RWPE2 (cell line): ENCODE measurements around the gene KPNA6.

Experiments used
- ATAC-seq: fragments of 200-7000 bp; cut with Tn5 transposase; 3 replicates; pipeline ENCODE4 v1.9.1; 2021; ENCODE audit warnings: low read depth
- DNase-seq: peaks from one replicate; pipeline ENCODE4 v3.0.0-alpha.2; 2020; ENCODE audit warnings: low spot score
- H3K27ac ChIP-seq: fragments of 450-650 bp; 2 replicates; pipeline ENCODE4 v1.5.1; 2017; ENCODE audit warnings: mild to moderate bottlenecking; ENCODE audit not compliant: poor library complexity, severe bottlenecking
- H3K27me3 ChIP-seq: fragments of 250-450 bp; sonication (Bioruptor Pico); 2 replicates; pipeline ENCODE4 v1.5.1; 2021; ENCODE audit warnings: mild to moderate bottlenecking, moderate library complexity; ENCODE audit not compliant: insufficient read depth, poor library complexity, severe bottlenecking
- H3K36me3 ChIP-seq: fragments of 250-450 bp; sonication (Bioruptor Pico); 2 replicates; pipeline ENCODE4 v1.5.1; 2020; ENCODE audit warnings: low read depth, mild to moderate bottlenecking, moderate library complexity
- H3K4me1 ChIP-seq: fragments of 250-450 bp; sonication (Bioruptor Pico); 2 replicates; pipeline ENCODE4 v1.5.1; 2021; ENCODE audit warnings: mild to moderate bottlenecking, moderate library complexity; ENCODE audit not compliant: insufficient read depth, poor library complexity, severe bottlenecking
- H3K4me3 ChIP-seq: fragments of 250-450 bp; sonication (Bioruptor Pico); 2 replicates; pipeline ENCODE4 v1.5.1; 2021; ENCODE audit warnings: mild to moderate bottlenecking, moderate library complexity; ENCODE audit not compliant: severe bottlenecking
- H3K9me3 ChIP-seq: fragments of 250-450 bp; sonication (Bioruptor Pico); 2 replicates; pipeline ENCODE4 v1.5.1; 2021; ENCODE audit warnings: mild to moderate bottlenecking, moderate library complexity; ENCODE audit not compliant: severe bottlenecking
- CTCF ChIP-seq: fragments of 450-650 bp; IDR thresholded peaks from one replicate; pipeline ENCODE4 v1.5.1; 2017; ENCODE audit warnings: mild to moderate bottlenecking, moderate library complexity; ENCODE audit not compliant: poor library complexity, severe bottlenecking

Gene KPNA6

DNA sequence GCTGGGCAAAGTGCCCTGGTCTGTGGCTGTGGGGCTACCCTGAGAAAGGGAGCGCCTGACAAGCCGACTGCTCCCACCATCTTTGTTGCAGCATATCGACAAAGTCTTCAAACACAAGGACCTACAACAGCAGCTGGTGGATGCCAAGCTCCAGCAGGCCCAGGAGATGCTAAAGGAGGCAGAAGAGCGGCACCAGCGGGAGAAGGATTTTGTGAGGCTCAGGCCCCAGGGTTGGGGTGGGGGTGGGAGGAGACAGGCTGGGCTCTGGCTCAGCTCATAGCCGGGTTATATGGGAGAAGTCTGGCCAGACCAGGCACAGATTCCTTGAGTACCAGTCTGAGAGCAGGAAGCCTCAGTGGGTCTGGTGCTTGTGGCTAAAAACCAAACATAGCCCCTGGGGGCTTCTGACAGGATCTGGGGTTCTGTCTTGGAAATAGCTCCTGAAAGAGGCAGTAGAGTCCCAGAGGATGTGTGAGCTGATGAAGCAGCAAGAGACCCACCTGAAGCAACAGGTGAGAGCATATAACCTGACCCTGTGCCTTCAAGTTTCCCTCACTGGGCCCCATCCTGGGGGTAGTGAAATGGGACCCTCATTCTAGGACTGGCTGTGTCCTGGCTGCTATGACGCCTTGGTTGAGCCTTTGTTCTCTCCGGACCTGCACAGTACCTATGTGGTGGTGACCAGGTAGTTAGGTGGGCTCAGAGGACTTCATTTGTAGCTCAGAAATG, 84.5 kb downstream of the KPNA6 start:
- Histone ChIP-seq H3K27me3 (no peaks in the 10 kb centered on the region), H3K27ac (no peak overlapping the region), H3K9me3 (no peaks in the 10 kb centered on the region), H3K36me3 (peaks cover 93% of the 10 kb centered on the region), H3K4me3 (no peak overlapping the region), H3K4me1 (no peaks in the 10 kb centered on the region)
- DNase-seq: no peak
- TF ChIP-seq CTCF: no peak
- no peak for ATAC-seq

GRCh38 chr1:32194984-32195383, 87.1 kb downstream of the KPNA6 start:
- no peak for DNase-seq
- peaks cover 70% of the 10 kb centered on the region for H3K36me3 ChIP-seq
- TF ChIP-seq CTCF: no peak
- no peaks in the 10 kb centered on the region for H3K4me1 ChIP-seq
- no peak for ATAC-seq
- no peaks in the 10 kb centered on the region for H3K9me3 ChIP-seq
- no peaks in the 10 kb centered on the region for H3K27me3 ChIP-seq
- no peak overlapping the region for H3K4me3 ChIP-seq
- no peak overlapping the region for H3K27ac ChIP-seq

GRCh38 chr1:32195531-32195930, 87.7 kb downstream of the KPNA6 start:
- Histone ChIP-seq H3K27me3 (no peaks in the 10 kb centered on the region), H3K27ac (no peak overlapping the region), H3K4me1 (no peaks in the 10 kb centered on the region), H3K36me3 (peaks cover 65% of the 10 kb centered on the region), H3K4me3 (no peak overlapping the region), H3K9me3 (no peaks in the 10 kb centered on the region)
- no peak for TF ChIP-seq CTCF
- ATAC-seq (no peak), DNase-seq (no peak)

GRCh38 chr1:32195972-32196823, 88.3 kb downstream of the KPNA6 start:
- Histone ChIP-seq H3K36me3 (peaks cover 58% of the 10 kb centered on the region), H3K4me3 (no peak overlapping the region), H3K27me3 (no peaks in the 10 kb centered on the region), H3K9me3 (no peaks in the 10 kb centered on the region), H3K27ac (no peak overlapping the region), H3K4me1 (no peaks in the 10 kb centered on the region)
- no peak for ATAC-seq
- TF ChIP-seq CTCF: no peak
- DNase-seq: no peak
